ENCODE data around the gene CLCN6. TPM values are rescaled to one million over a fixed set of nuclear protein-coding genes. Genes with fewer than 3 reads are reported as not detected.
A peak's percentile ranks its signal among the peaks of the same experiment; 100 is the strongest.

Gene CLCN6
- polyA plus RNA-seq, 3 donors from 2014 or later = 1.1 to 3.6 (median 1.5) TPM

DNA sequence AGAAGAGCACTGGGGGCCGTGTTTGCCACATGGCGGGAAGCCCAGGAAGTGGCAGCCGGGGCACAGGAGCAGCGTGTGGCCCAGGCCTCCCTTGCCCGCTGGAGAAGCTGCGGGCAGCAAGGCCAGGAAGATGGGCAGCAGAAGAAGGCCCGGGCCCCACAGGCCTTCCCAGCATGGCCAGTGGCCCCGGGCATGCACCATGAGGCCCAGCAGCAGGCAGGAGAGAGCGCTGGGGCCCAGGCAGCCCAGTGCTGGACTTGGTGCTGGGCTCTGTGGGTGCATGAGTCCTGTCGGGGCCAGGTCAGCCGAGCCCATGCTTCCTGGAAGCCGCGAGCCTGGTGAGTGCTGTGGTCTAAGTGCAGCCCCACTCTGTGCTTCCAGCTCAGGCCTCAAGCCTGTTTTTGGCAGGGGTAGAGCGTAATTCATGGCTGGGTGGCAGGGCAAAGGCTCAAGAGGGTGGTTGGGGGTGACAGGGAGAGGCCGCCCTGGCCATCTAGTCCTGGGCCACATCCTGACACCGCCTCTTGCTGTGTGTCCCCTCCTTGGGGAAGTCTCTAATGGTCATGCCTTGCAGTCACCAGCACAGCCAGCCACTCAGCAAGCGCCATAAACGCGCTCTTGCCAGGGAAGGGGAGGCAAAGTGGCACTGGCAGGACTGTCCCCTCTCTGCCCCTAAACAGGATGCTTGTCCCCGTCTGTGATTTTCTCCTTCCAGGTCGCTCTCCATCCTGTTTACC is 21.6 kb upstream of the CLCN6 start:
- H3K36me3 Mint-ChIP-seq = no peaks in the 10 kb centered on the region
- peaks cover 0 to 9% of the 10 kb centered on the region in 2 donors for H3K4me1 Mint-ChIP-seq
- peak overlapping the region in 4 of 5 donors; percentile 10 to 47 (median 35) for H3K4me3 Mint-ChIP-seq
- H3K27ac Mint-ChIP-seq = peak overlapping the region in 2 of 6 donors; percentile 7 to 14
- H3K27me3 Mint-ChIP-seq (ENCODE audit: low read depth in 3 of 3) = peaks cover 0 to 2% (median 0%) of the 10 kb centered on the region in 3 donors
- no peaks in the 10 kb centered on the region for H3K9me3 Mint-ChIP-seq
- no peak for DNase-seq

DNA sequence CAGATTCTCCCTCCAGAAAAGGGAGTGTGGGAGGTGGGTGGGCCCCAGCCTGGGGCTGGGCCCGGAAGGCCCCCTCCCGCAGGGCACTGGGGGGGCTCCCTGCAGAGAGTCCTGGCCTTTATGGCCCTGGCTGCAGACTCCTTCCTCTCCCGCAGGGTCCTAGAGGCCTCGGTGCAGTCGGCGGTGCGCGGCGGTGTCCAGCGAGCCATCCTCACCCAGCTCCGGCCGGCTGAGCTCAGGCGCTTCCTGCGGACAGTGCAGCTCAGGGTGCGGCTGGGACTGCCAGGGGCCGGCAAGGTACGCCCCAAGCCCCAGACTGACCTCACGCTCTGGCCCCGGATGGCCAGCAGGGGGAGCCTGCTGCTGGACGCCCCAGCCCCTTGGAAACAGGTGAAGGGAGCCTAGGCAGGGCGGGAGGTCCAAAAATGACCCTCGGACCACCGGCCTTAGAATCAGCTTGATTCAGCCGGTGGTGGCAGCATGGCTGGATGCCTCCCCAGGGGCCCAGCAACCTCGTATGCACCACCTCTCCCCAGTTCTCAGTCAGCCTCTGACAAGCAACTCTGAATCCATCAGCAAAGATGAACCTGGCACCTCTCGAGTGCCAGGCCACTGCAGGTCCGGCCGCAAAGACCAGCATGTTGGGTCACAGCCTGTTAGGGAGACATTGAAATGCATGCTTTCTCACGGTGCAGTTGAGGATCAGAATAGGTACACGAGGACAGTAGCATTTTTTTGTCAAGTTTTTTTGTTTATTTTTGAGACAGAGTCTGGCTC is 20.8 kb upstream of the CLCN6 start:
- DNase-seq = peak; percentile 33 to 48 (median 45)
- Mint-ChIP-seq H3K27me3 (ENCODE audit: low read depth in 3 of 3) (peaks cover 0 to 2% (median 0%) of the 10 kb centered on the region in 3 donors), H3K27ac (no peak overlapping the region), H3K36me3 (no peaks in the 10 kb centered on the region), H3K4me3 (peak overlapping the region; percentile 44 to 74 (median 68)), H3K4me1 (peaks cover 0 to 9% of the 10 kb centered on the region in 2 donors), H3K9me3 (no peaks in the 10 kb centered on the region)

DNA sequence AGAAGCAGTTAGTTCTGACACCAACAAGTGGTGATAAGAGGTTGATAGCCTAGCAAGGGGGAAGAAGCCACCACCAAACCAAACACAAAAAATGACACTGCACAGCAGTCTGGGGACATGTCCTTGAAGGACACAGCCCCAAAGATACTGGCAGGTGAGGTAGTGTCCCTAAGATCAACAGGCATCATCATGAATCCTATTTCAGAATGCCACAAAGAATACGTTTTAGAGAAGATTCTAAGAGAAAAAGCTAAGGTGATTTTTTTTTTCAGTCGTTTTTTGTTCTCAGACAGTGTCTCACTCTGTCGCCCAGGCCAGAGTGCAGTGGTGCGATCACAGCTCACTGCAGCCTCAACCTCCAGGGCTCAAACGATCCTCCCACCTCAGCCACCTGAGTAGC is 19.8 kb upstream of the CLCN6 start:
- peak overlapping the region in 1 of 5 donors; percentile 21 for H3K4me3 Mint-ChIP-seq

DNA sequence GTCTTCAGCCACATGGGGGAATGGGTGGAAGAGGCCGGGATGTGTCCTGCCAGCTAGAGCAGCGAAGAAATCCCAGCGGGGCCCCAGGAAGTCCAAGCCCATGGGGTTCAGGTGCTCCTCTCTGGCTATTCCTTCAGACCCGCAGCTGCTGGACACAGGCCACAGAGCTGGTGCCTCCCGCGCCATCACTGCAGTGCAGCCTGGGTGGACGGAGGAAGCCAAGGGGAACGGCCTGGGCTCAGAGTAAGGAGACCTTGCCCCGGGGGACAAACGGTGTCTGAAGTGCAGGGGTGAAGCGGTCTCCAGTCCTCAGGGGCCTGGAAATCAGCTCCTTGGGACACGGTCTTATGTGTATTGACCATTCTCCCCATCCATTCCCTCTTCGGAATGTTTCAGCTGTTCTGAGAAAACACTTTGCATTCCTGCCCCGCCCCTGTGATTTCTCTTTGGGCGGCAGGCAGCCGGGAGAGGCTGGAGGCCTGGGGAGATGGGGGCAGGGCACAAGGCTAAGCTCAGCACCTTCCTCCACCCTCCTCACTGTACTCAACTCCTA is 18.7 kb upstream of the CLCN6 start:
- no peak overlapping the region for H3K27ac Mint-ChIP-seq

More for the DNA sequence above, 19.8 kb upstream of the CLCN6 start:
- H3K4me1 Mint-ChIP-seq = peaks cover 0 to 9% of the 10 kb centered on the region in 2 donors
- H3K36me3 Mint-ChIP-seq = peaks cover 0 to 5% (median 0%) of the 10 kb centered on the region in 3 donors
- no peaks in the 10 kb centered on the region for H3K9me3 Mint-ChIP-seq
- DNase-seq = no peak
- H3K27ac Mint-ChIP-seq = peak overlapping the region in 2 of 6 donors; percentile 16 to 67
- no peaks in the 10 kb centered on the region for H3K27me3 Mint-ChIP-seq (ENCODE audit: low read depth in 3 of 3)

DNA sequence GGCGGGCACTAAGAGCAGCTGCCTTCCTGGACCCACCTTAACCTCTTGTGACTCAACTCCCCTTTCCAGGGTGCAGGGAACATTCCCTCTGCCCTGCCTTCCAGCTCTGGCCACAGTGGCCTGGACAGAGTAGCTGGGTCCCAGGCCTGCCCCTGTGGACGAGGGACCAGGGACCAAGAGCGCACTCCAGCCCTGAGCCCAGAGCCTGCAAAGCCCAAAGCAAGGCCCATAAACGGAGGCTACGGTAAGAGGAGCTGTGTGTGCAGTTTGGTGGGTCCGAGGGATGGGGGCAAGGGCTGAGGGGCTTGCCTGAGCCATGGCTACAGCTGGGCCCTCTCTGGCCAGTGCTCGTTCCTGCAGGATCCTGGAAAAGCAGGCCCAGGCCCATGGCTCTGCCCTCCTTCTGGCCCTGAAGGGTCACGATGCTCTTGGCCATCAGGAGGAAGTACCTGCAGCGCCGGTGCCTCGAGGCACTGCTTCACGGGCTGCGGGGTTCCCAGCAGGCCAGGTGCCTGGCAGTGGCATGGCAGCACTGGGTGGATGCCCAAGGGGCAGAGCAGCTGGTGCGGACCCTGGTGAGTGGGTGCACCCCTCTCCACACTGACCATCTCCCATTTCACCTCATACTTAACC is 18.1 kb upstream of the CLCN6 start:
- H3K4me1 Mint-ChIP-seq = peaks cover 0 to 9% of the 10 kb centered on the region in 2 donors
- no peak overlapping the region for H3K4me3 Mint-ChIP-seq
- peaks cover 0 to 1% (median 0%) of the 10 kb centered on the region in 3 donors for H3K27me3 Mint-ChIP-seq (ENCODE audit: low read depth in 3 of 3)
- H3K36me3 Mint-ChIP-seq = peaks cover 5 to 13% (median 6%) of the 10 kb centered on the region in 3 donors
- DNase-seq = no peak
- H3K9me3 Mint-ChIP-seq = no peaks in the 10 kb centered on the region
- H3K27ac Mint-ChIP-seq = no peak overlapping the region

More for the DNA sequence above, 18.7 kb upstream of the CLCN6 start:
- DNase-seq = no peak
- Mint-ChIP-seq H3K27me3 (ENCODE audit: low read depth in 3 of 3) (peaks cover 0 to 1% (median 0%) of the 10 kb centered on the region in 3 donors), H3K36me3 (peaks cover 5 to 13% (median 6%) of the 10 kb centered on the region in 3 donors), H3K4me3 (no peak overlapping the region), H3K4me1 (peaks cover 0 to 9% of the 10 kb centered on the region in 2 donors), H3K9me3 (no peaks in the 10 kb centered on the region)

DNA sequence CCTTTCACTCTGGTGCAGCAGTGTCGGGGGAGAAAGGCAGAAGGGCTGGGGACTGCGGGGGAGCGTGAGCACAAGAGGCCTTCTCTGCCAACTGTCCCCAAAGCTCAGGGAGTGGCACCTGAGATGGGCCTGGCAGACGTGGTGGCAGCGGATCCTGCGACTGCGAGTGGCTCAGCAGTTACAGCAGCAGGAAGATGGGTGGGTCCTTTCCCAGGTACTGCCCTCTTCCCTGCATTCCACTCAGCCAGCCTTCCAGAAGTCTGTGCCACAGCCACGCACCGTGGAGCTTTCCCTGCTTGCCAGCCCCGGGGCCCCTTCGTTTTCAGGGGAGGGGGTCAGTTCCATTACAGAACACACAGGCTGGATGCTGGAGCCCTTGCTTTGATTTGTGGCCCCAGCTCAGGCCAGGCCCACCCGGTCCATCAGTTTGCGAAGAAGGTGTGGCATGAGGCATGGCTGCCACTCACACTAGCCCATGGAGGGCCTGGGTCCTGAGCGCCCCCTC is 17.4 kb upstream of the CLCN6 start:
- H3K9me3 Mint-ChIP-seq = no peaks in the 10 kb centered on the region
- H3K36me3 Mint-ChIP-seq = peaks cover 5 to 13% (median 6%) of the 10 kb centered on the region in 3 donors
- no peak for DNase-seq
- H3K27me3 Mint-ChIP-seq (ENCODE audit: low read depth in 3 of 3) = peaks cover 0 to 1% (median 0%) of the 10 kb centered on the region in 3 donors
- H3K4me3 Mint-ChIP-seq = no peak overlapping the region
- H3K27ac Mint-ChIP-seq = no peak overlapping the region
- peaks cover 0 to 9% of the 10 kb centered on the region in 2 donors for H3K4me1 Mint-ChIP-seq

DNA sequence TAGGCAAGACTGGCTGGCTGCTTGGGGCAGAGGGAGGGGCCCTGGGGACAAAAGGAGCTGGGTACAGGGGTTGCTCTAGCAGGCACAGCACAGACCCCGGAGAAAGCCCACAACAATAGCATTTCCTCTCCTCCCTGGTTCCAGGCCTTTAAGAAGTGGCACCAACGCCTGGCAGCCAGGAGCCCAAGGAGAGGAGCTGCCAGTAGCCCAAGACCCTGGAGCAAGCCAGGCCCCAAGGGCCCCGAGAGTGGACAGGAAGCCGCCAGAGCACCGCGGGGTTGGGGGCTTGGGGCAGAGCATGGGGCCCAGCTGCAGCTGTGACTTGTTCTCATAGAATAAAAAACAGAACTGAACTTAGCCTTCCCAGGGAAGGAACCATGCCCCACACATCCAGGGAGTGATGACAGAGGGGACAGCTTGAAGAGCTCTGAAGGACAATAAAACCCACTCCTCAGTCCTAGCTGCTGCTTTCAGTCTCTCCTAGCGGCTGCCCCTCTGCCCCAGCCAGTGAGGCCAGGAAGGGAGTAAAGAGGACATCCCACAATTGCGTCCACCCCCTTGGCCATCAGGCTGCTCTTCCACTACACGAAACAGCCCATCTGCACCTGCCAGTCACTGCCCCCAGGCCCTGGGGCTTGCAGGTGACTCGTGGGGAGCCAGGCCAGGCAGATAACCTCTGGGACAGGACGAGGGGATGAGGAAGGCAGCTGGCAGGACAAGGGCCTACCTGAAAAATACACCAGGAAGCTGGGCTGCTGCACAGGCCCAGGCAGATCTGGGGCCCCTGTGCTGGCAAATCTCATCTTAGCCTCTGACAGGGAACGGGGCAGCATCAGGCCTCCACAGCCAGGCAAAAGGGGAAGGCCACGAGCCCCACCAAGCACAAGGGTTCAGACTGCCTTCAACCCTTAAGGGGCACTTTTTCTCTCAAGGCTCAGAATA is 16.6 kb upstream of the CLCN6 start:
- peaks cover 0 to 7% of the 10 kb centered on the region in 2 donors for H3K4me1 Mint-ChIP-seq
- H3K27ac Mint-ChIP-seq = peak overlapping the region in 2 of 6 donors; percentile 32 to 68
- H3K36me3 Mint-ChIP-seq = peaks cover 5 to 15% (median 6%) of the 10 kb centered on the region in 3 donors
- H3K9me3 Mint-ChIP-seq = no peaks in the 10 kb centered on the region
- DNase-seq = no peak
- H3K4me3 Mint-ChIP-seq = no peak overlapping the region
- peaks cover 0 to 1% (median 0%) of the 10 kb centered on the region in 3 donors for H3K27me3 Mint-ChIP-seq (ENCODE audit: low read depth in 3 of 3)

DNA sequence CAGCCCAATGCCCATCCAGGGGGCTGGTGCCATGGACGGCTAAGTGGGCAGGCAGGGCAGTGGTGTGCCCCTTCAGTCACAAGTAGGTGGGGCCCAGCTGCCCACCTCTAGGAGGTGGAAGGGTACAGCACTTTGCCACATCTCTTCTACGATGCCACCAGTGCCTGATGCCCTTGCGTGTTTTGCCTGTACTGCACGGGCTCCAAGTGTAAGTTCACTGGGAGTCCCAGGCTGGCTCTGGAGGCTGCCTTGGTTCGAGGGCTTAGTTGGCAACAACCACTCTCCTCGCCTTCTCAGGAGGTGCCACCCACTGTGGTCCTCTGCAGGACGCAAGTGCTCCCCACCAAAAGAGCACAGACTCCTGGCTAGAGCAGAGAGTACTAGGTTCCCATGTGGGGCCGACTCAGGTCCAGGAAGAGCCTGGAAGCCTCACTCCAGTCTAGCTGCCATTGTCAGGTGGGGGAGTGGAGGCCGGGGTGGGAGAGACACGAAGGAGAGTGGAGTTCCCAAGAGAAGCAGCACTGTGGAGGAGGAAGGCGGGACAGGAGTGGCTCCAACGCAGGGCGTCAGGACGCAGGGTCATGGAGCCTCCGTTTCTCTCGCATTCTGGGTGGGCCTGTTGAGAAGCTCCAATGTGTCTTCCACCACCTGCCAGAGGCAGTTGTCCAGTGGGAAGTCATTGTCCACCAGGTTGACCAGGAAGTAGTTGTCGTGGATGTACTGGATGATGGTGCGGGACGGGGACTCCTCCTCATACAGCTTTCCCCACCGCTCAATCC is 15.7 kb upstream of the CLCN6 start:
- Mint-ChIP-seq H3K4me3 (no peak overlapping the region), H3K36me3 (peaks cover 6 to 20% (median 7%) of the 10 kb centered on the region in 3 donors), H3K9me3 (no peaks in the 10 kb centered on the region), H3K4me1 (peaks cover 0 to 3% of the 10 kb centered on the region in 2 donors), H3K27ac (peak overlapping the region in 3 of 6 donors; percentile 4 to 68 (median 9)), H3K27me3 (ENCODE audit: low read depth in 3 of 3) (peaks cover 0 to 1% (median 0%) of the 10 kb centered on the region in 3 donors)
- no peak for DNase-seq

DNA sequence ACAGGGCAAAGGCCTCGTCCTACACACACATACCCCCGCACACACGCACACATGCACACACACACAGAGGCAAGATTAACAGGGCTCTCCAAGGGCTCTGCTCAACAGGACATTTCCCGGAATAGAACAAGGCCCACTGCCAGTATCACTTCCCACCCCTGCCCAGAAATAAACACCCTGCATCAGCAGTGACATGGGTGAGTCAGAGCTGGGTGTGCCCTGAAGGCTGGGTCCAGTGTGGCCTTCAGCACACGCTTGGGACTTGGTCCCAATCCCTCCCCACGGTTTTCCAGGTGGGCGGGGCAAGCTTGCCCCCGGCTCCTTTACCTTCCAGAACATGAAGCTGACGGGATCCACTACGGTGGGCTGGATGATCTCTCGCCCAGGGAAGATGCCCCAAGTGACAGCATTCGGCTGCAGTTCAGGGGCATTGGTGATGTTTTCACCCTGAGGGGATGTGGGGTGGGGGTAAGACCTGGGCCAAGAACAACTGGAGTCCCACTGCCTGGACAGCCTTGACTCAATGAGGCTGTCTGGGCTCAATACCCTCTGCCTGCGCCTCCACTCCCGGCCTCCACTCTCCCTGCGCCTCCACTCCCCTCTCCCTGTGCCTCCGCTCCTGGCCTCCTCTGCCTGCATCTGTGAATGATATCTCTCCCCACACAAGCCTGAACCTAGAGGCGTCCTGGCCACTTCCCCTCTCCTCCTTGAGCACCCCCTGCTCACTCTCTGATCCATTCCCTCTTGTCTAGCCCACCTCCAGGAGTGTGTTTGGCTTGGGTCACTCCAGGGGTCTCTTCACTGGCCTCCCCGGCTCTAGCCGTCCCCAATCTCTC is 14.9 kb upstream of the CLCN6 start:
- H3K27ac Mint-ChIP-seq = peak overlapping the region in 4 of 6 donors; percentile 24 to 74 (median 46)
- no peak overlapping the region for H3K4me3 Mint-ChIP-seq
- peaks cover 11 to 26% (median 11%) of the 10 kb centered on the region in 3 donors for H3K36me3 Mint-ChIP-seq
- H3K27me3 Mint-ChIP-seq (ENCODE audit: low read depth in 3 of 3) = peaks cover 0 to 1% (median 0%) of the 10 kb centered on the region in 3 donors
- no peaks in the 10 kb centered on the region for H3K4me1 Mint-ChIP-seq
- H3K9me3 Mint-ChIP-seq = no peaks in the 10 kb centered on the region
- DNase-seq = no peak

DNA sequence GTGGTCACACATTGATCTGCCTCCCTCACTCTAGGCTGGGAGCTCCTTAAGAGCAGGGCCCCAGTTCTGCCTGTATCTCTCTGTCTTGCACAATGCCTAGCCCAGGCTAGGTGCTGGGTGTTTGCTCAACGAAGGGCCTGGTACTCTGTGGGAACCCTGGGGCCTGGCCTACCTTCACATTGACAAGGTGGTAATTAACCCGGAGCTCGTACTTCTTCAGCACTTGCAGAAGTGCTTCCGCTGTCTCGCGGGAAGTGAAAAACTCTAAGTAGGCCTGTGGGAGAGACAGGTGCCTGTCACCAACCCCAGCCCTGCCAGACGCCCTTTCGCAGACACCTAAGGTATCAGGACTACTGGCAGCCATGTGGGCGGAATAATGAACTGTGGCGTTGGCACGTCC is 13.9 kb upstream of the CLCN6 start:
- Mint-ChIP-seq H3K4me1 (no peaks in the 10 kb centered on the region), H3K27ac (peak overlapping the region in 4 of 6 donors; percentile 47 to 77 (median 68)), H3K4me3 (no peak overlapping the region), H3K27me3 (ENCODE audit: low read depth in 3 of 3) (peaks cover 0 to 1% (median 0%) of the 10 kb centered on the region in 3 donors), H3K36me3 (peaks cover 11 to 26% (median 11%) of the 10 kb centered on the region in 3 donors), H3K9me3 (no peaks in the 10 kb centered on the region)
- DNase-seq = no peak

DNA sequence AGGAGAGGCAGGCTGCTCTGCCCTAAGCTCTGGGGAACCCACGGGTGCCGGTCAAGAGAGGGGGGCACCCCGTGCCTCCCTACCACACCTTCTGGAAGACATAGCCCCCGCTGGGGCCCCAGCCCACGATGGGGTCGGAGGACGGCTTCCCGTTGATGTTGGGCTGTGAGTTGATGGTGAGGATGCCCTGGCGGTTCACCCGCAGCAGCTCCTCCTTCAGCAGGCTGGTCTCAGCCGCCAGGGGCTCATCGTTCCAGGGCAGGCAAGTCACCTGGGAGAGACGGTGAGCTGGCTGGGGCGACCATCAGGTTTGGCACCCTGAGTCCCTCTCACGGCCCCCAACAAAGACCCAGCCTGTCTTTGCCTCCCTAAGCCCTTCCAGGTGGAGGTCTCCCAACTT is 12.2 kb upstream of the CLCN6 start:
- Mint-ChIP-seq H3K4me1 (no peaks in the 10 kb centered on the region), H3K36me3 (peaks cover 11 to 26% (median 11%) of the 10 kb centered on the region in 3 donors), H3K9me3 (no peaks in the 10 kb centered on the region), H3K27ac (no peak overlapping the region), H3K27me3 (ENCODE audit: low read depth in 3 of 3) (peaks cover 0 to 1% (median 0%) of the 10 kb centered on the region in 3 donors), H3K4me3 (no peak overlapping the region)
- no peak for DNase-seq

Data from immature natural killer cell (primary cell).